Peyer's patch (tissue), 4 donors: ENCODE results near the gene BCL2L12.

Source experiments
- CTCF ChIP-seq, 6 experiments: fragments of 450-650 bp in 4 of 6; fragments of 200-600 bp in 2 of 6; sonication (generic) in 1 of 6; IDR thresholded peaks; one replicate each; pipeline ENCODE4 v1.5.1; 2017 to 2019; ENCODE audit warnings: antibody characterized with exemption in 6 of 6, mild to moderate bottlenecking in 3 of 6, moderate library complexity in 1 of 6
- POLR2A ChIP-seq, 2 donors: fragments of 450-650 bp; IDR thresholded peaks; one replicate each; pipeline ENCODE4 v1.5.1; 2017; ENCODE audit warnings: antibody characterized with exemption in 2 of 2, mild to moderate bottlenecking in 2 of 2, moderate library complexity in 2 of 2

GRCh38 chr19:49635530-49636232 lies 30.1 kb upstream of the BCL2L12 start:
- TF ChIP-seq CTCF (IDR thresholded peaks at IDR 0.05) = no peak
- TF ChIP-seq POLR2A (IDR thresholded peaks at IDR 0.05) = no peak
